Stimulated activated CD8-positive, alpha-beta memory T cell treated with anti-CD3 and anti-CD28 coated beads, Interleukin-15, amount 100 ng/mL, for 48 hours (primary cell): ENCODE results near the gene MTX1.
A peak's percentile ranks its signal among the peaks of the same experiment; 100 is the strongest.

Experiments
- DNase-seq, 2 donors: peaks; one replicate each; pipeline ENCODE4 v3.0.0-alpha.2; 2020; ENCODE audit warnings: low read depth in 2 of 2

The MTX1 gene

DNA sequence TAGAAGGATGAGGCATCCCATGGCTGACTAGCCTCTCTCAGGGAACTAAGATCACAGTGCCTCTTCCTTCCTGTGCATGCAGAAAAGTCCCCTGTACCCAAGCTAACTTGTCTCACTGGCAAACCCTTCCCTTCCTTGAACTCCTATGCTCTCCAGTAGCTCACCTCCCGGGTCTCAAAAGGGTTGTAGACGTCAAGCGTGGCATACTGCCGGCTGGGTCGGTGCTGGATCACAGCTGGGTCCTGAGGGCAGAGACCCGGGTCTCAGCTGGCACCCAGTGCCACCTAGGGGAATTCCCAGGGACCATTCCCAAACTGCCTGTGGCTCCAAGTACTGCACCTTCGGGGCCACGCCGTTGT is 53.0 kb downstream of the MTX1 start:
- no peak for DNase-seq

DNA sequence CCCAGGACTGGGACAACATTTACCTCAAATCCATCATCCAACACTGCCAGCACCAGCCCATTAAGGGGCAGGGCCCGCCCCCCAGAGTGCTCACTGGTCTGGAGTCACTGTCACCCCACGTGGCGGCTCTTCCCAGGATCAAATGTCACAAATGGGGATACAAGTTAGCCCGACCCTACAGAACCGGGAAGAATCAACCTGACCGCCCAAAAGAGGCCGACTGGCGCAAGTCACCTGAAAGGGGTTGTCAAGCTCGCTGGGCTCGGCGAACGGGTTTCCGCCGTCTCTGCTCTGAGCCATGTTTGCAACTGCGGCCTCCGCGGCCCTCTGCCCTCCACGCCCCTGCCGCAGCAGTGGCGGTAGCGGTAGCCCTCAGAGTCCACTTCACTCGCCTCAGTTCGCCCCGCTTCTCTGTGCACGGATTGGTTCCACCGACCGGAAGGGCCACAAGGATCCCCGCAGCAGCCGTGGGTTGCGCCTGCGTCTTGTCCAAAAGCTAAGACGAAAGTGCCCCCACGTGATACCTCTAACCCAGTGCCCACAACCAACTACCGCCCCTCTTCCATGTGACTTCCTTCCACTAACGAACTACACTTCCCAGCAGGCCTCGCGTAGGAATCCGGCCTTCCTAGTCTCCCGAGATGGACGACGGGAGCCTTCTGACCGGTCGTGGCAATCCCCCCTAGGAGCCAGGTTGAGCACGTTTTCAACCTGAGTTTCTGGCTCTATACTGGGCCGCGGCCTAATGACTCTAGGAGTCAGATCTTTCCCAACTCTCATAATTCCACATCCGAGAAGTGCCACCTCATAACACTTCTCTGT is 53.6 kb downstream of the MTX1 start, which contains the start of gene SCAMP3:
TSS of gene SCAMP3 (minus strand) at position 509 of the 822 bp plus-strand sequence. CDS start at position 300, 209 bp downstream.
- peak; percentile 87 for DNase-seq

DNA sequence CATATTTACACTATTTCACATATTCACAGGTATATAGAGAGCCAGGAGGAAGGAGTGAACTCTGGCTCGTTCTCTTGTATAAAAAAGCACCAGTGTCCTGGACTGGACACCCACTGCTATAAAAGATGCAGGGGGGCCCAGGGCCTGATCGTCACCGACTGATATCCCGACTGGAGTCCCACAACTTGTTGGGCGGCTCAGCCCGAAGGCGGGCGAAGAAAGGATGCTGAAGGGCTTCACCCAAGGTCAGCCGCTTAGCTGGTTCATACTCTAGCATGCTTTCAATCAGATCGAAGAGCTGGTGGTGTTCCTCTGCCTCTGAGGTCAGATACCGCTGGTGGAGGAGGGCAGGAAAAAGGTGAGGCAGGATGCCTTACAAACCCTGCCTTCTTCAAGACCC is 54.6 kb downstream of the MTX1 start:
- DNase-seq: no peak
